ENCODE data around the gene RGS9. TPM values are rescaled to one million over a fixed set of nuclear protein-coding genes. Genes with fewer than 3 reads are reported as not detected.

The RGS9 gene
- total and polyA plus RNA-seq, 2 donors (not counting 1 experiment from before 2014, with no cell fraction given): 1.6 to 1.7 TPM

- H2AFZ ChIP-seq (ENCODE audit: low read length): no peak overlapping the region
- H3K4me2 ChIP-seq (ENCODE audit: extremely low read depth, insufficient read depth, low read length): no peak overlapping the region
- no peak overlapping the region for H3K9ac ChIP-seq (ENCODE audit: insufficient read depth, low read length)
- H3K27me3 ChIP-seq (ENCODE audit: control insufficient read depth, insufficient read depth, low read length): no peaks in the 10 kb centered on the region
- no peaks in the 10 kb centered on the region for H3K36me3 ChIP-seq (ENCODE audit: control insufficient read depth, insufficient read depth, low read length)
- H3K4me1 ChIP-seq (ENCODE audit: control insufficient read depth, extremely low read depth, insufficient read depth, low read length): no peaks in the 10 kb centered on the region
- no peaks in the 10 kb centered on the region for H3K9me3 ChIP-seq (ENCODE audit: control insufficient read depth, insufficient read depth, low read depth, low read length)
- DNase-seq (ENCODE audit: low read depth in 2 of 2): peak in 1 of 2 donors; percentile 37
- no peaks in the 10 kb centered on the region for H3K79me2 ChIP-seq (ENCODE audit: control insufficient read depth, insufficient read depth, low read length)
- TF ChIP-seq EZH2 (IDR thresholded peaks at IDR 0.05; ENCODE audit: low read length, missing control alignments) (no peak), CTCF (conservative IDR thresholded peaks at IDR 0.05 in 1 of 2, IDR thresholded peaks at IDR 0.05 in 1 of 2; ENCODE audit: low read depth in 1 of 2, low read length in 2 of 2) (no peak)
- no peak overlapping the region for H3K4me3 ChIP-seq (replicated peaks in 1 of 4; ENCODE audit: control extremely low read depth in 1 of 4, insufficient read depth in 1 of 4, low read depth in 3 of 4, low read length in 4 of 4)
- H3K27ac ChIP-seq (ENCODE audit: insufficient read depth, low read length): no peak overlapping the region
- no peaks in the 10 kb centered on the region for H4K20me1 ChIP-seq (ENCODE audit: control insufficient read depth, extremely low read depth, insufficient read depth, low read length)
These were observed 124.8 kb downstream of the RGS9 start for GRCh38 chr17:65261682-65262636.

- TF ChIP-seq CTCF (conservative IDR thresholded peaks at IDR 0.05 in 1 of 2, IDR thresholded peaks at IDR 0.05 in 1 of 2; ENCODE audit: low read depth in 1 of 2, low read length in 2 of 2) (no peak), EZH2 (IDR thresholded peaks at IDR 0.05; ENCODE audit: low read length, missing control alignments) (no peak)
- Histone ChIP-seq H3K27ac (ENCODE audit: insufficient read depth, low read length) (no peak overlapping the region), H3K4me2 (ENCODE audit: extremely low read depth, insufficient read depth, low read length) (no peak overlapping the region), H3K4me3 (replicated peaks in 1 of 4; ENCODE audit: control extremely low read depth in 1 of 4, insufficient read depth in 1 of 4, low read depth in 3 of 4, low read length in 4 of 4) (no peak overlapping the region), H2AFZ (ENCODE audit: low read length) (no peak overlapping the region), H3K9me3 (ENCODE audit: control insufficient read depth, insufficient read depth, low read depth, low read length) (no peaks in the 10 kb centered on the region), H3K79me2 (ENCODE audit: control insufficient read depth, insufficient read depth, low read length) (no peaks in the 10 kb centered on the region), H3K4me1 (ENCODE audit: control insufficient read depth, extremely low read depth, insufficient read depth, low read length) (no peaks in the 10 kb centered on the region), H3K27me3 (ENCODE audit: control insufficient read depth, insufficient read depth, low read length) (no peaks in the 10 kb centered on the region), H4K20me1 (ENCODE audit: control insufficient read depth, extremely low read depth, insufficient read depth, low read length) (no peaks in the 10 kb centered on the region), H3K9ac (ENCODE audit: insufficient read depth, low read length) (no peak overlapping the region), H3K36me3 (ENCODE audit: control insufficient read depth, insufficient read depth, low read length) (no peaks in the 10 kb centered on the region)
- no peak for DNase-seq (ENCODE audit: low read depth in 2 of 2)
These were observed 128.1 kb downstream of the RGS9 start for GRCh38 chr17:65265276-65265675.

- TF ChIP-seq CTCF (conservative IDR thresholded peaks at IDR 0.05 in 1 of 2, IDR thresholded peaks at IDR 0.05 in 1 of 2; ENCODE audit: low read depth in 1 of 2, low read length in 2 of 2): no peak
- TF ChIP-seq EZH2 (IDR thresholded peaks at IDR 0.05; ENCODE audit: low read length, missing control alignments): no peak
These were observed 131.7 kb downstream of the RGS9 start for GRCh38 chr17:65268832-65269231.

More at GRCh38 chr17:65268832-65269231, 131.7 kb downstream of the RGS9 start:
- Histone ChIP-seq H3K4me2 (ENCODE audit: extremely low read depth, insufficient read depth, low read length) (no peak overlapping the region), H3K36me3 (ENCODE audit: control insufficient read depth, insufficient read depth, low read length) (no peaks in the 10 kb centered on the region), H3K4me1 (ENCODE audit: control insufficient read depth, extremely low read depth, insufficient read depth, low read length) (no peaks in the 10 kb centered on the region), H3K9ac (ENCODE audit: insufficient read depth, low read length) (no peak overlapping the region), H3K27me3 (ENCODE audit: control insufficient read depth, insufficient read depth, low read length) (no peaks in the 10 kb centered on the region), H3K79me2 (ENCODE audit: control insufficient read depth, insufficient read depth, low read length) (no peaks in the 10 kb centered on the region), H3K27ac (ENCODE audit: insufficient read depth, low read length) (no peak overlapping the region), H2AFZ (ENCODE audit: low read length) (no peak overlapping the region), H4K20me1 (ENCODE audit: control insufficient read depth, extremely low read depth, insufficient read depth, low read length) (no peaks in the 10 kb centered on the region), H3K4me3 (replicated peaks in 1 of 4; ENCODE audit: control extremely low read depth in 1 of 4, insufficient read depth in 1 of 4, low read depth in 3 of 4, low read length in 4 of 4) (no peak overlapping the region), H3K9me3 (ENCODE audit: control insufficient read depth, insufficient read depth, low read depth, low read length) (no peaks in the 10 kb centered on the region)
- peak; percentile 5 to 64 for DNase-seq (ENCODE audit: low read depth in 2 of 2)

Measured in fibroblast of lung (primary cell).